Left lung (tissue), 10 donors: ENCODE results near the gene RARB. TPM values are rescaled to one million over a fixed set of nuclear protein-coding genes. Genes with fewer than 3 reads are reported as not detected.

Source experiments
- ATAC-seq: fragments of 200-7000 bp; cut with Tn5 transposase; one replicate; pipeline ENCODE4 v1.9.1; 2020; ENCODE audit warnings: moderate library complexity
- DNase-seq, 4 donors: peaks; one replicate each; pipeline ENCODE4 v3.0.0-alpha.2; 2013 to 2020
- H3K27ac ChIP-seq, 2 donors: fragments of 200-600 bp; sonication (generic) in 1 of 2; one replicate each; pipeline versions ENCODE4 v1.5.0 to v1.8.0; 2020 to 2021
- H3K27me3 ChIP-seq, 2 donors: fragments of 200-600 bp; sonication (generic) in 1 of 2; one replicate each; pipeline versions ENCODE4 v1.5.0 to v1.8.0; 2020 to 2021
- H3K36me3 ChIP-seq, 2 donors: fragments of 200-600 bp; sonication (generic) in 1 of 2; one replicate each; pipeline versions ENCODE4 v1.5.0 to v1.8.0; 2020 to 2021
- H3K4me1 ChIP-seq, 2 donors: fragments of 200-600 bp; one replicate each; pipeline ENCODE4 v1.8.0; 2021
- H3K4me3 ChIP-seq, 2 donors: fragments of 200-600 bp; sonication (generic) in 1 of 2; one replicate each; pipeline versions ENCODE4 v1.5.0 to v1.8.0; 2020 to 2021; ENCODE audit warnings: mild to moderate bottlenecking in 1 of 2
- H3K9me3 ChIP-seq, 2 donors: fragments of 200-600 bp; sonication (generic) in 1 of 2; one replicate each; pipeline versions ENCODE4 v1.5.0 to v1.8.0; 2020 to 2021
- CTCF ChIP-seq, 2 donors: fragments of 200-600 bp; sonication (generic) in 1 of 2; IDR thresholded peaks; one replicate each; pipeline versions ENCODE4 v1.5.0 to v1.8.0; 2021; ENCODE audit warnings: antibody characterized with exemption in 2 of 2
- intact Hi-C, 2 donors: fragments of 100-400 bp; cut with DNase I; formaldehyde crosslinking; loops; one replicate each; pipeline versions ENCODE4 v1.11.2 to v1.14.2; 2022
- polyA plus RNA-seq, 6 donors: library from polyadenylated mRNA; unstranded; fragments of 120-200 nt; gene quantifications; one replicate each; pipeline ENCODE4 v1.2.1, GENCODE V29; 2013; ENCODE audit not compliant: insufficient read length in 6 of 6
- total RNA-seq, 2 donors: library from RNA; stranded (reverse); fragmentation: NEBNext Ultra II Directional; extraction: Animal tissue kit (Norgen Biotek cat#: 25700); gene quantifications; one replicate each; pipeline ENCODE4 v1.2.1, GENCODE V29; 2021
- donor health status: DM: no; HTN: yes; CAD: no.
- donor health status: DM: no; HTN: no; CAD: no.

RARB gene
- total and polyA plus RNA-seq, 8 donors = 4.1 to 40.1 (median 33.3) TPM

DNA sequence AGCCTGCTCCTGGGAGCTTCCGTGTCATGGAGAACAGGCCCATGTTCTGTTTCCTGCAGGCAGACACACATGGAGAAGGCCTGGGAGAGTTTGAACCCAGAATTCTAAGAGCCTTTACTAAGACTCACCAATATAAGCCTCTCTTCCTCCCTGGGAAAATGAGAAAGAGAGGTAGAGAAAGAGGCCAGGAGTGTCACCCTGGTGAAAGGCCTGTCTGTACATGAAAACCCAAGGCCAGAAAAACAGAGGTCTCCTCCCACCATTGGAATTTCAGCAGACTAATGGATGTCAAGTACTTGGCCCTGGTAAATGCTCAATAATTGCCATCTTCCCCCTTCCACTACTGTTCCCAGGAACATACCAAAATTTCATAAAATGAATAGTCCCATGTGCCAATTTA is 119.0 kb downstream of the RARB start:
- no peak for TF ChIP-seq CTCF (IDR thresholded peaks at IDR 0.05)
- Histone ChIP-seq H3K36me3 (no peaks in the 10 kb centered on the region), H3K4me3 (no peak overlapping the region), H3K9me3 (no peaks in the 10 kb centered on the region), H3K4me1 (no peaks in the 10 kb centered on the region), H3K27me3 (no peaks in the 10 kb centered on the region), H3K27ac (no peak overlapping the region)
- intact Hi-C loops = no loop called here
- ATAC-seq = no peak
- no peak for DNase-seq

GRCh38 chr3:25547943-25548674 is 120.0 kb downstream of the RARB start:
- no peak for TF ChIP-seq CTCF (IDR thresholded peaks at IDR 0.05)
- intact Hi-C loops = no loop called here
- H3K27ac ChIP-seq = no peak overlapping the region
- ATAC-seq = no peak
- no peak for DNase-seq
- no peaks in the 10 kb centered on the region for H3K4me1 ChIP-seq
- H3K36me3 ChIP-seq = no peaks in the 10 kb centered on the region
- H3K4me3 ChIP-seq = no peak overlapping the region
- H3K27me3 ChIP-seq = no peaks in the 10 kb centered on the region
- H3K9me3 ChIP-seq = no peaks in the 10 kb centered on the region

DNA sequence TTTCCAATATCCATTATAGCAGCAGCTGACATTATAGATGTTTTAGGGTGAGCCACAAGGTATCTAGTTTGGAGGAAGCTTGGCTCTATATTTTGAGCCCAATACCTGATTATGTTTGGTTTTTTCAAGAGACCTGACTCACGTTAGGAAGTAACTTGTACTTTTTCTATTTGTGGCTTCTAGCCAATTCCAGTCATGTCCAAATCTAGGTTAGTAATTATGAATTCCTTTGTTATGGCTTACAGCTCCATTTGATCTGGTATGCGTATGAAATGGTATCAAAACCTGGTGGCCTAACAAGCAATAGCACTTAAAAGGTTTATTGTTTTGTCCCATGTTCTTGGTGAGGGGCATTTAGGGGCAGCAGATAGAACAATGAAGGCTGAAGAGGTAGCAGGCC is 120.8 kb downstream of the RARB start:
- no peak for TF ChIP-seq CTCF (IDR thresholded peaks at IDR 0.05)
- no peak overlapping the region for H3K4me3 ChIP-seq
- no peaks in the 10 kb centered on the region for H3K27me3 ChIP-seq
- no peaks in the 10 kb centered on the region for H3K36me3 ChIP-seq
- no peaks in the 10 kb centered on the region for H3K9me3 ChIP-seq
- no peak overlapping the region for H3K27ac ChIP-seq
- DNase-seq (no peak), ATAC-seq (no peak)
- intact Hi-C loops = no loop called here
- H3K4me1 ChIP-seq = no peaks in the 10 kb centered on the region

- no peaks in the 10 kb centered on the region for H3K9me3 ChIP-seq
- peaks cover 0 to 5% of the 10 kb centered on the region in 2 donors for H3K4me1 ChIP-seq
- no peak overlapping the region for H3K4me3 ChIP-seq
- no peak for TF ChIP-seq CTCF (IDR thresholded peaks at IDR 0.05)
- no peaks in the 10 kb centered on the region for H3K27me3 ChIP-seq
- intact Hi-C loops = no loop called here
- H3K27ac ChIP-seq = no peak overlapping the region
- ATAC-seq = no peak
- no peaks in the 10 kb centered on the region for H3K36me3 ChIP-seq
- no peak for DNase-seq
Measured at GRCh38 chr3:25552251-25552650, 124.2 kb downstream of the RARB start.

- no peaks in the 10 kb centered on the region for H3K27me3 ChIP-seq
- ATAC-seq = no peak
- no peak for DNase-seq
- H3K9me3 ChIP-seq = no peaks in the 10 kb centered on the region
- H3K27ac ChIP-seq = no peak overlapping the region
- TF ChIP-seq CTCF (IDR thresholded peaks at IDR 0.05) = no peak
- peaks cover 5 to 13% of the 10 kb centered on the region in 2 donors for H3K4me1 ChIP-seq
- intact Hi-C loops = no loop called here
- H3K36me3 ChIP-seq = no peaks in the 10 kb centered on the region
- no peak overlapping the region for H3K4me3 ChIP-seq
Measured at GRCh38 chr3:25554376-25554775, 126.3 kb downstream of the RARB start.
